Measurements from ENCODE around the gene DOCK7.

The DOCK7 gene

GRCh38 chr1:62439652-62440371 lies 248.4 kb downstream of the DOCK7 start:
- DNase-seq: no peak

- no peak for DNase-seq
Measured at GRCh38 chr1:62438163-62438562, 250.0 kb downstream of the DOCK7 start.

- peak; percentile 50 for DNase-seq
Measured at GRCh38 chr1:62437273-62437940, 250.8 kb downstream of the DOCK7 start.

- DNase-seq: peak; percentile 100
Measured at GRCh38 chr1:62436466-62437272, 251.5 kb downstream of the DOCK7 start, which contains the start of gene USP1. TSS of gene USP1 (plus strand) at chr1:62437049. CDS start at chr1:62439868, 2,819 bp downstream.

- DNase-seq: no peak
Measured at GRCh38 chr1:62436039-62436465, 252.1 kb downstream of the DOCK7 start.

- no peak for DNase-seq
Measured at GRCh38 chr1:62435231-62436038, 252.8 kb downstream of the DOCK7 start.

GRCh38 chr1:62434618-62435001 lies 253.6 kb downstream of the DOCK7 start:
- no peak for DNase-seq

DNA sequence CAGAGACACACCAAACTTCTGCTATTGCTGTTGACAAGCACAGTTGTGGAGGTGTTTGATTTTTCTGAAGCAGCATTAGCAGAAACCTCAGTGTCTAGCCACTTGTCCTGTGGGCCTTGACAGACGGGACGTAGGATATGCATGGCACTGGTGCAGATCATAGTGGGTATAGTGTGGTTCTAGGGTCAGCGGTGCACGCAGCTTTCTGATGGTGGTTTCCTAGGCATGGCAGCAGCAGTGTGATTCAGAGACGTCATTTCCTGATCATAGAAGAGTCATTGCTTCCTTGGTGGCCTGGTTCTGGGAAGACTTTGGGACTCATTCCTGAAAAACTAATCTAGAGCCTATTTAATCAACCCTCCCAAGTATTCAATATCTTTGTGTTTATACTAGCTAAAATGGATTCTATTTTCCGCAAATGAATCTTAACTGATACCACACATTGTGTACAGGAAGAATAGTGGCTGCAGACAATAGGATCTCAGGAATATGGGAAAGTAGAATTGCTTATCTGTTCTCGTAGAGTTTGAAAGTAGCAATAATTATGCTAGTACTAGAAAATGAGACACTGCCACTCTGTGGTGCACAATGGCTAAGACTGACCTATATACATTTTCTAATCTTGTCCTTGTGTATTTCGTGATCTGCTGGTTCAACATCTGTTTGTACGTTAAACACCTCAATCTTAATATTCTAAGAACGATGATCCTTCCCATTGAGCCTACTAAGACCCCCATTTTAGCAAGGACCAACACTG lies 254.1 kb downstream of the DOCK7 start:
- DNase-seq: no peak

DNA sequence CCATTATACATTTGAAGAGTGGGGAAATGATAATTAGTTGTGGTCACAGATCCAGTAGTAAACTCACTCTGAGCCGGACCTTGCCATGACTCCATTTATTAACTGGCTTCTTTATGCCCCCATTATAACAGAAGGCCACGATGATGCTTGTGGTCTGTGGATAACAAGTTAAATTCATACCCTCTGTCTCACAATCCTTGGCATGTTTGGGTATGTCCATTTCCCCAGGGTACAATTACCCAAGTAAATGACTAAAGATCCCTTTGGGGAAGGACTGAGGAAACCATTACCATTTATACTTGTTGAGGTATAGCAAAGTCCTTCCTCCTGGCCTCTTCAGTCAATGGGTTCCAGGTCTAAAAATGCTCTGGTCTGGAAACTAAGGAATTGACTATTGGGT lies 258.6 kb downstream of the DOCK7 start:
- DNase-seq: no peak

GRCh38 chr1:62428351-62428750 lies 259.8 kb downstream of the DOCK7 start:
- no peak for DNase-seq

DNA sequence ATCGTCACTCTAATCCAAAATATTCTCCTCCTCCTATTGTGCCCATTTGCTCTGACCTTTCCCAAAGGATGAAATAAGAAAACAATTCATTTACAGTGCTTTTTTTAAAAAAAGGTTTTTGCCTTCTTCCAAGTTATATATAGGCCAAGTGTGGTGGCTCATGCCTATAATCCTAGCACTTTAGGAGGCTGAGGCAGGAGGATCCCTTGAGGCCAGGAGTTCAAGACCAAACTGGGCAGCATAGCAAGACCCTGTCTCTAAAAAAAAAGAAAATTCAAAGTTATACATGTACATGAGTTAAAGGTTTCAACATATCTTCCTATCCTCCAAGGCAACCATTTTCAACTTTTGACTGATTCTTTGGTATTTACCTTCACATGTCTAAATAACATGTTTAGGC lies 261.4 kb downstream of the DOCK7 start:
- no peak for DNase-seq

DNA sequence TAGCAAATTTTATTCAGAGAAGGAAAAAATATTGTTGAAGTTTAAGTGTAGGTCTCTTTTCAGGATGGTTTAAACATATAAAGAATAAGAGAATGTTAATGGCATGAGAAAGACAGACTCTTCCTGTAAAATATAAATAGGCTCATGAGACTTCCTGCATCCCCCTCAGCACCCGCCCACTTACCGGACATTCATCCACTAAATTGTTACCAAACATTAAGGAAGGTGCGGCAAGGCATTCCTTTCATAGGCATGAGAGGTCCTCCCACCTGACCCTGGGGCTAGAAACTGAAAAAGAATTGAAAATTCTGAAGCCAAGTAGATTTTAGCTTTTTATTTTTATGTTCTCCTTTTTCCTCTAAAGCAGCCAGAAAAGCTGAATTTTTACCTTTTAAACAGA lies 261.9 kb downstream of the DOCK7 start:
- DNase-seq: no peak

DNA sequence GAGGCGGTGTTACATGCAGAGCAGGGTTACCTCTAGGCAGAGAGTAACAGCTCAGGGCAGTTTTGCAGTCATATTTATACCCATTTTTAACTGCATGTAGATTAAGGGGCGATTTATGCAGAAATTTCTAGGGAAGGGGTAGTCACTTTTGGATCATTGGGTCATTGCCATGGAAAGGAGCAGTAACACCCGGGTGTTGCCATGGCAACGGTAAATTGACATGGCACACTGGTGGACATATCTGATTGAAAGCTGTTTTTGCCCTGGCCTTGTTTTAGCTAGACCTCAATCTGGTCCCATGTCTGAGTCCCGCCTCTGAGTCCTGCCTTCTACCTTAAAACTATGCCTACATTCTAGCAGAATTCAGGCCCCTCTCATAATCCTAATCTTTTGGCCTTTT lies 263.1 kb downstream of the DOCK7 start:
- DNase-seq: no peak

GRCh38 chr1:62424411-62424810 lies 263.8 kb downstream of the DOCK7 start:
- DNase-seq: no peak

DNA sequence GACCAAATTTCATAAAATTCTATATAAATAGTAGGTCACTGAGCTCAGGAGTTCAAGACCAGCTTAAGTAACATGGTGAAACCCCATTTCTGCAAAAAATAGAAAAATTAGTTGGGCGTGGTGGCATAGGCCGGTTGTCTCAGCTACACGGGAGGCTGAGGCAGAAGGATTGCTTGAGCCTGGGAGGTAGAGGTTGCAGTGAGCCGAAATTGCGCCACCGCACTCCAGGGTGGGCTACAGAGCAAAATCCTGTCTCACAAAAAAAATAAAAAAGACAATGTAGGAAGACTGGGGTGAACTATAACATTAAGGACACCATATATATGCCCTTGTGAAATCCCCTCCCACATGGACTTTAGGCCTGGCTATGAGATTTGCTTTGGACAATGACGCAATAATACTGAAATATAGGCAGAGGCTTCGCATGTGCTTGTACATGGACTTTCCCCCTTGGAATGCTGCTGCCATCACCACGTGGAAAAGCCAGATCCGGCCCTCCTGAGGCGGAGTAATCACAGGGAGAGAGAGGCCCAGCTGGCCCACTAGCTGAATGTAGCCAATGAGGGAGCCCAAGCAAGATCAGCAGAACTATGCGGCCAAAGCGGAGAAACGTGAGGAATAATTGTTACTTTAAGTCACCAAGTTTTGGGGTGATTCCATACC lies 264.5 kb downstream of the DOCK7 start:
- no peak for DNase-seq

- DNase-seq: no peak
Measured at GRCh38 chr1:62420214-62420613, 268.0 kb downstream of the DOCK7 start.

DNA sequence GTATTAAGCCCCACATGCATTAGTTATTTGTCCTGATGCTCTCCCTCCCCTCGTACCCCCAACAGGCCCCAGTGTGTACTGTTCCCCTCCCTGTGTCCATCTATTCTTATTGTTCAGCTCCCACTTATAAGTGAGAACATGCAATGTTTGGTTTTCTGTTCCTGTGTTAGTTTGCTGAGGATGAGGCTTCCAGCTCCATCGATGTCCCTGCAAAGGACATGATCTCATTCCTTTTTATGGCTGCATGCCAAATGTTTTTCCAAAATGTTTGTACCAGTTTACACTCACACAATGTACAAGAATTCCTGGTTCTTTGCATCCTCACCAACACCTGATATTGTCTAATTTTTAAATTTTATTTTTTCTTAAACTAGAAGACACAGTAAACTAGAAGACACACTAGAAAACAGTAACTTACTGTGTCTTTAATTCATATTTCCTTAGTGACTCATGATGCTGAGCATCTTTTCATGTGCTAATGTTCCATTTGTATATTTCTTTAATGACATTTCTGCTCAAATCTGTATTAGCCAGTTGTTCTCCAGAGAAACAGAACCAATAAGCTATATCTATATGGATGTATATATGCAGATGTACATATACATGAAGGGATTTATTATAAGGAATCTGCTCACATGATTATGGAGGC lies 270.7 kb downstream of the DOCK7 start:
- DNase-seq: no peak

DNA sequence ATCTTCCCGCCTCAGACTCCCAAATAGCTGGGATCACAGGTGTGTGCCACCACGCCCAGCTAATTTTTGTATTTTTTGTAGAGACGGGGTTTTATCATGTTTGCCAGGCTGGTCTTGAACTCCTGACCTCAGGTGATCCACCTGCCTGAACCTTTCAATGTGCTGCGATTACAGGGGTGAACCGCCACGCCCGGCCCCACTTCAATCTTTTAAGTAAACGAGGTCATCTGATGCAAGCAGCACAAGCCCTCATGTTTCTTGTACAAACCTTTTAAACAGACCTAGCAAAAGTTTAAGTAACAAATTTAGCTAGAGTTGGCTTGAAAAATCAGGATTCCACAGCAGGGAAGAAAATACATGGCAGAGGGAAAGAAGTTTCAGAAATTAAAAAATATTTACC lies 272.5 kb downstream of the DOCK7 start:
- DNase-seq: no peak

DNA sequence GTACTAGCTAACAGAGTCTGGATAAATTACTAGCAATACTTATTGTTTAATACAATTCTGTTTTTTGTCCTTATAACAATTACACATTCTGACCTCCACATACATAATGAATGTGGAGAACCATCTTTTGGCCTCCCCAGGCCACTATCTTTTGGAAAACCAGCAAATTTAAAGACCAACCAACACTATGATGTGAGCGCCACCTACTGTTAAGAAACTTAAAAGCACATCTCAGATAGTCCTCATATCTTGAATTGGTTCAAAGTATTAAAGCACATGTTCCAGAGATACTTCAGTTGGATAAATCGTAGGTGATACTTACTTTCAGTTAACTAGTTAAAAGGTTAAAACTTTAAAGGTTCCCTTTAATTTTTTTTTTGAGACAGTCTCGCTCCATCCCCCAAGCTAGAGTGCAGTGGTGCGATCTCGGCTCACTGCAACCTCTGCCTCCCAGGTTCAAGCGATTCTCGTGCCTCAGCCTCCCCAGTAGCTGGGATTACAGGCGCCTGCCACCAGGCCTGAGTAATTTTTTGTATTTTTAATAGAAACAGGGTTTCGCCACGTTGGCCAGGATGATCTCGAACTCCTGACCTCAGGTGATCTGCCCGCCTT lies 280.7 kb downstream of the DOCK7 start:
- peak; percentile 21 for DNase-seq

GRCh38 chr1:62406576-62406975 lies 281.6 kb downstream of the DOCK7 start:
- DNase-seq: no peak

All from central memory CD4-positive, alpha-beta T cell (primary cell).